NCI-H69 (cell line): ENCODE measurements around the gene MAF.

ENCODE experiments used
- DNase-seq: peaks from one replicate; lab custom pipeline; 2025; lab: John Stamatoyannopoulos, UW

Gene MAF

DNA sequence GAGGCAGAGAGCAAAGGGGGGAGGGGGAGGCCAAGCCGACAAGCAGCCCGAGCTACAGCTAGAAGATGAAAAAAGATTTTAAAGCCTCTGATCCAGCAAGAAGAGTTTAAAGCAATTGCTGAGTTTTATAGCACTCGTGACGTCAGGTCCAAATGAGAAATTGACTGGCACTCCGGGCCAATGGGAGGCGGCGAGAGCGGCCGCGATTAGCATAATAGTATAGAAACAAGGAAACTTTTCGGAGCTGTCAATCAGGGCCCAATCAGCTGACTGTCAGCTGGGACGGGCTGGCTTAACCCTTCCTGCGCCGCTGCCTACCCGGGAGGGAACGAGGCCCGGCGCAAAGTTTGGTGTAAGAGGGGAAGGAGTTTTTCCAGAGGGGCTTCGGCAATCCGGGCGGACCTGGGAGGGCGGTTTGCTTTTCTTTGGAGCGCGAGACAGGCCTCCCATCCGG is at the start of gene MAF:
MAF (minus strand) TSS at position 100 of the 454 bp plus-strand sequence. CDS start 835 bp downstream, outside the sequence.
- peak; percentile 70 for DNase-seq

DNA sequence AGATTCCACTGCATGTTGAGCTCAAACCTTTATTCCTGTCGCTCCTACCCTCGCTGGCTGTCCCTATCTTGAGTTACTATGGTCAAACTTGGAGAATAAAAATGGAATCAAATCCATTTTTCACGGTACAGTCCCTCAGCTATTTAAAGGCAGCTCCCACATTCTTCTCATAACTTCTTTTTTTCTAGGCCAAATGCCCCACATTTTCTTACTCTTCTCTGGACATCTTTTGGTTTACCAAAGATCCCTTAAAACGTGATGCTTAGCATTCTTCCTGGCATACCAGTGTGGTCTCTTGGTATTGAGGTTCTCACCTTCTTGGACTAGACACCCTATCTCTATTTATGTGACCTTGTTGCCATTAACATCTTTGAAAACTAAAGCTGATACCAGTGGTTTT is 48.3 kb upstream of the MAF start:
- no peak for DNase-seq

DNA sequence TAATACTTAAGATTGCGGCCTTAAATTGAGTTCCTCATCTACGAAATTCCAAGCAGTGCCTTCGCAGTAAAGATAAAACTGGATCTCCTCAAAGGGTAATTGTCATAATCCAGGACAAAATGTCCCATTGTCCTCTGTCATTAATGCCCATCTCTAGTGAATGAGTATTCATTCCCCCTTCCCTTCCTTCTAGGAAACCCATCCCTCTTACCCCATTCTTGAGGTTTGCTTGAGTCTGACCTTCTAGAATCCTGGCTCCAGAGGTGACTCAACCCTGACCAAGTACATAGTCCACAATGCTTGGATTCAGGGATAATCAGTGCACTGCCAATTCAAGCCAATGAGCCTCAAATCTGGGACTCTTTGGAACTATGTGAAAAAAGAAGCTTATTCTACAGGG is 47.0 kb upstream of the MAF start:
- no peak for DNase-seq

DNA sequence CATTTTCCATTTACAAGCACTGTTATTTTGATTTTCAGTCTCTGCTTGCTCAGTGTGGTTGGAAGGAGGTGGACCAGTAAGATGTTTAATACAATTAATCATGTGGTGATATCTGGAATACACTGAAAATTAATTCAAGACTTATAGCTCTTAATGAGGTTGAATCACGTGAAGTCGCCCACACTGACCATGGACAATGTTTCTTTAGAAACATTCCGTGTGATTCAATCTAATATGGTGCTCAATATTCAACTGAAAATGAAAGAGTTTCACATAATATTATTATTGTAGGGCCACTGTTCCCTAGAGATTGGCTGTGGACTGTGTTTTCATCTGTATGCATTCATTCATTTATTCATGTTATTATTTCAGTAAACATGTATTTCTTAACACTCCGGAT is 45.2 kb upstream of the MAF start:
- DNase-seq: no peak

DNA sequence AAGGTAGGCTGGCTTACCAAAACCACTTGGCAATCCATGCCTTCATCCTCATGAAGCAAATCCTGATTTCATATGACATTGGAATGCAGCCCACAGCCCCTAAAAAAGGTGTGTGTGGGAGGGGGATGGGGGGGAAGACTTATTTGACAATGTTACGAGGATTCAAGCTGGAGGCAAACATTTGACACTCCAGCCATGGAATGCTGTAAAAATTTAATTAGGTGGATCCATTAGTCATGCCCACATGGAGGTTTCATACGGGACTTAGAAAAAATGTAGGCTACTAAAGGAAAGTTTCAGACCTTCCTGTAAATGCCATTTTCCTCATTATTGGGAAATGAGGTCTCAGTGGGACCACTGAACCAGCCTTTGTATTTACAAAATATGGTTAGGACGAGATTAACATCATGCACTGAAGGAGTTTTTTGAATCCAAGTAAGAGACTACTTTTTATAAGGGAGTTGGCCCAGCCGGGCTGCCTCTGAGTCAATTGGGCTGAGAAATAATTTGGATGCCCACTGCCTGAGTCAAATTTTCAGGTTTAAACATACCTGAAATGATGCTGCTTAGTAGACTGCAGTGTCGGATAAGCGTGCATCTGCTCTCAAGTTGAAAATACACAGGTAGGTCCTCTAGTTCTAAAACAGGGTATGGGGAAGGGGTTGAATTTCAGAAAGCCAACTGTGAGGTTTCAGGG is 44.6 kb upstream of the MAF start:
- no peak for DNase-seq

DNA sequence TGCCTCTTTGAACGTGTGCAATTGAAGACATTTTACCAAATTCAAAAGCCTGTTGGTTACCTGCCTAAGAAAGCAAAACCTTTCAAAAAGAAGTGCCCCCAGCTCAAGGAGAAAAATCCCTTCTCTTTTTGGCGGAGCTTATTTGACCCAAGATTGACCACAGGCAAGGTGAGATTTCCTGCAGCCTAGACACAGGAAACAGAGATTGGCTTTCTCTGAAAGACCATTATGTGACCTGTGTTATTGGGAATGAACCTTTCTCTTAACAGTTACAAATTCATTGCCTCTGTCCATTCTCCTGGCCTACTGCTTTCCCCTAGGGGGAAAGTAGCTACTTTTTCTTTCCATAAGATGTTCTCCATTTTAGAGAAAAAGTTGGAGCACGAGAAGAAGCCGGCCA is 42.1 kb upstream of the MAF start:
- no peak for DNase-seq

DNA sequence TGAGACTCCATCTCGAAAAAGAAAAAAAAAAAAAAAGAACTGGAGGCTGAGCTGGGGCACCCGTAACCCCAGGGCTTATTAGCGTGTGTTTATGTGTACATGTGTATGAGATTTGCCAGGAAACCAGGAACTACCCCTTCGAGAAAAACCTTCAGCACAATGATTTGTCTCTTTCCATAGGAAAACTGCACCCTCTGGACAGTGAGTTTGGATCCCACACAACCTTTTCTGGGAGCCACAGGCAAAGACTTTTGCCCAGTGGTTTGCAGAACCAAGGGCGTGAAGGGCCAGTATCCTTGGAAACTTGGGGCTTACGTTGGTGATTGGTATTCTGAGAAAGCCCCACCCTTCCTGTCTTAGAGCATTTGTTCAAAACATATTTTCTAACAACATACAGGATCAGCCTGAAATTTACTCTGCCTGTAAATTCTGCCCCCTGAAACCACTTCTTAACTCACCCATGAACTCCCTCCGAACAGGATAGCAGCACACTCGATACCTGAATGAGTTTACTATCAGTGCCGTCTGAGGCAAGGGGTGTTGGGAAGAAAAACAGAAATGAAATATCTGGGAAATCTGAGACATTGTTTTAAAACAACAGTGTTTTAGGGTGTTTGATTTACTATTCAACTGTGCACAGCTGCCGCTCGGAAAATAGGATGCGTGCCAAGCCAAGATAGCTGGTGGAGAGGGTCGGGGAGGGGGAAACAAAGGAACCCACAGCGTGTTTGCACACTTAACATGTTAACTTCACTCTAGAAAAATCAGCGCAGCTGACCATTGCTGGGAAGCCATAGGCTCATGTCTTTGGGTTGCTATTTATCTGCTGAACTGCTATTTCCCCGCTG is 40.2 kb upstream of the MAF start:
- DNase-seq: peak; percentile 78

DNA sequence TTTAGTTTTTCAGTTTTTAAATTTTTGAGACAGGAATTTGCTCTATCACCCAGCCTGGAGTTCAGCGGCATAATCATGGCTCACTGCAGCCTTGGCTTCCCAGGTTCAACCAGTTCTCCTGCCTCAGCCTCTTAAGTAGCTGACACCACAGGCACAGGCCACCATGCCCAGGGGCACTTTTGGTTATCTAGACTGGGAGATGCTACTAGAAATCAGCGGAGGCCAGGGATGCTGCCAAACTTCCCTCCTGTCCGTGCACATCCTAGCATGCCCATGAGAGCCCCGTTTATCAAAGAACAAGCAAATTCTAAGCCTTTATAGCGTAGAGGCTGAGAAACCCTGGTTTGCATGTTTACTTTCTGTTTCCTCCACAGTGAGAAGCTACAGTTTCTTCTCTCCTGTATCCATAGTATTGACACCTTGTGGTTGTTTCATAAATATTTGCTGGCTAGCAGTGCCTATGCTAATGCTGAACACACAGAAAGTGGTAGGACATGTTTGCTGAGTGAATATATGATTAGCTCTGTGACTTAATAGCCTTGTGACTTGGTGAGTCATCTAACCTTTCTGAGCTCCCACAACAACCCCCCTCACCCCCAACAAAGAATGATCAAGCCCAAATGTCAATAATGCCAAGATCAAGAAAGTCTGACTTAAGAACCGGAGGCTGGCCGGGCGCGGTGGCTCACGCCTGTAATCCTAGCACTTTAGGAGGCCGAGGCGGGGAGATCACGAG is 39.2 kb upstream of the MAF start:
- DNase-seq: peak; percentile 14

DNA sequence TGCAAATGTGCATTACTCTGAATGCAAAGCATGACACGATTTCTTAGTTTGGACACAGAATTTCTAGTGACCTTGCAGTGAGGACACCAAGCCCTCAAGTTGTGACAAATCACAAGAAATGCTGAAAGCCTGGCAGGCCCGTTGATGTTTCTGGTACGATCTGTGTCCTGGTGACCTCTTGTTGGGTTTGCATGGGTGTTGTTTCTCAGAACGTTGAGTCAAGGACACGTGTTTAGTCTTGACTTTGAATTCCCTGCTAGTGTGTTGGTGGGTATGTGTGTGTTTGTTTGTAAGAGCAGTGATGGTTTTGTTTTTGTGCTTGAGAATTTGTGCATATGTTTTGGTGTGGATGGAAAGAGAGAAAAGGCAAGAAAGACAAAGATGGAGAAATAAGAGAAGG is 37.8 kb upstream of the MAF start:
- DNase-seq: no peak

DNA sequence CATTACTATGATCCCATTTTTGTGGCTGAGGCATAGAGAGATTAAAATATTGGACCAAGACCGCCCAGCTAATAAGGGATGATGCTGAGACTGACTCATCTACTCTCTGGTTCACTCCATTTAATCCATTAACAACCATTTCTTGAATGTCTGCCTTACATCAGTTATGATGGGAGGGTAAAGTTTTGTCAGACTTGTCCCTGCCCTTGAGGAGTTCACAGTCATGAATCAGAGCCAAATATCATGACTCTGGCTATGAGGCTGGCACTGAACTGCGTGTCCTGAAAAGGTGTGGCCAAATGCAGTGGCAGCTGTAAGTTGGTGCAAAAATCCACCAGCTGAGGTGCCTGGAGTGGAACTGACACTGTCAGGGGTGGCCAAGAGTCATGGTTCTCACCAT is 35.0 kb upstream of the MAF start:
- no peak for DNase-seq

DNA sequence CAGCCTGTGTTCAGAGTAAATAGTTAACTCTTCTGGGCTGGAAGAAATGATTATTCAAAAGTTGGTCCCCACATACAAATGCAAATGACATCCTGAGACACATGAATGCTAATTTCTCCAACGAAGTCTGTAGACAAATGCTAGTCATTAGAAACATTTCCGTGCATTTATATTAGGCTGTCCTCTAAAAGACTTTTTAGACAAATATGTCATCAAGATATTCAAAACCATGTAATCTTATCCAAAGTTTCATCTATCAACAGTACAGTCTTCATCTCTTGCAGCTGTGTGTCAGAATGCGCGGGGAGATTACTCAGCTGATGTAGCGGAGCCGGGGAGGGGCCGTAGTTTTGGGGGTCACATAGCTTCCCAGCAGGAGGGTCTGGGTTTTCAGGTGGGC is 33.8 kb upstream of the MAF start:
- DNase-seq: no peak

DNA sequence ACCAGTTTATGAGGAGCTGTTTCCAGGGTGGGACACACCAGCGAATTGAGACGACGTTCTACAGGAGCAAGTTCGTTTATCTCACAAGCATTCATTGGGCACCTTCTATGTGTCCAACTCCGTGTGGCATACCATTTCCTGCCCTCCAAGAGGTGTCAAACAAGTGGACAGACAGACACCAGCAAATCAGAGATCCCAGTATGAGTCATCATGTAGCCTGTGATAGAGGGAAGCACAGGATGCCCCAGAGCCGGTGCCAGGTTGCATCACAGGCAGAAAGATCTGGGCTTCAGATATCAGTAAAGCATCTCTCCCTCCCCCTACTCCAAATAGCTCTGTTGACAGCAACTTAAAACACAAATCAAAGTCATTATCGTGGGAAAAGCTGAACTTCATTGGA is 31.8 kb upstream of the MAF start:
- no peak for DNase-seq

DNA sequence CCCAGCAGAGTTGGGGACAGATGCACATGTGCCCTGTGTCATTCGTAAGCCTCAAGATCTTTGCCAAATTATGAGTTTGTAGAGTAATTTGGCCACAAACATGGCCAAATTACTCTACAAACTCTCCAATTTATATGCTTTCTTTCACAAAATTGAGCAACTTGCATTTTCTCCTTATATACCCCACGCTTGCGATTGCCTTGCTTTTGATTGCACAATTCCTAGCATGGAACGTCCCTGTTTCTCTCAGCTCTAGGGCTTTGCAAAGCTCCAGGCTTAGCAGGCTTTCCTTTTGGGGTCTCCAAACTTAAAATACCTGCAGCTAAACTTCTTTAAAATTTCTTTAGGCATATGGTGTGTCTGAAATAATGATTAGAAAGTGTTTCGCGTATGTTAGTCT is 28.5 kb upstream of the MAF start:
- no peak for DNase-seq

DNA sequence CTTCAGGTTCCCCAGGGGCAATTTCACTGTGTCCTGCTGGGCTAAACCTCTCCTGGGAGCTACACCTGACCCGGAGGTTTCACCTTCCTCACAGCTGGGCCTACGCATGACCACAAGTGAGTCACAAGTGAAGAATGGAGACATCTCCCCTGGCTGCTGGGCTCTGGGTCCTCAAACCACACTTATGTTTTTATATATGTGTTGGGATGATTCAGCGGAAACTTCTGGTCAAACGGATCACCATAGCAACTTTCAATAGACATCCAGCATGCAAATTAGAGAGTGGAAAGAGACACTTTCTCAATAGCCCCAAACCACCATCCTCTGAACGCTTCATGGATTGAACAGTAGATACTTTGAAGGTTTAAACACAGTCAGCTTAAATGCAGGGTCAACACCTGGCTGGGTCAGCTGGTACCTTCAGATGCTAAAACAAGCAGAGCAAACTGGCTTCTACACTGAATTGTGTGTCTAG is 28.0 kb upstream of the MAF start:
- no peak for DNase-seq

DNA sequence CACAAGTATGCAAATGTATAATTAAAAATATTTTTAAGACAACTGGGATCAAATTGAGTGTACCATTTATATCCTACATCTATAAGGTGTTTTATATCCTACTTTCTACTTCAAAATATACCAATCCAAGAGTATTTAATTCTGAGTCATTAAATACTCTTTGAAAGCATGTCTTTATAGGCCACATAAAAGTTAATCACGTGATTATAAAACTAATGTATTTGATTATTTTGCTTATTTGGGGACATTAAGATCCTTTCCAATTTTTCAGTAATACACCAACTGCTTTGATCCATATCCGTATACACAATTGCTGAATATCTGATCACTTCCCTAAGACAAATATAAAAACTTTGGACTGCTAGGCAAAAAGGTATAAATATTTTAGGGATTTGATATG is 26.6 kb upstream of the MAF start:
- DNase-seq: no peak

DNA sequence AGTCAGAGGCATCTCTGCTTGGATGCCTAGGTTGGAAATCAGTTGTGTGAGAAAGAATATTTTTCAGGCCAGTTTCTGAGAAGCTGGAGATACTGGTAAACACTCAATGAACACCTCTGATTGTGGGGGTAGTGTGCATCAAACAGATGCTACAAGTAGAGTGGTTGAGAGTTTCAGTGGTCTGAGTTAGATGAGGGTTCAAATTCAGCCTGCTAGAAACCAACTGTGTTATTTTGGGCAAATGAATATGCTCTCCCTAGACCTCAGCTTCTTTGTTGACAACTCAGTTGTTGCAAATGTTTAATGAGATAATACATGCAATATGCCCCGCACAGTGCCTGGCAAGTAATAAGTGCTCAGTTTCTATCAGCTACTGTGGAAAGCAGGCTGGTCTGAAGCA is 25.2 kb upstream of the MAF start:
- DNase-seq: no peak

DNA sequence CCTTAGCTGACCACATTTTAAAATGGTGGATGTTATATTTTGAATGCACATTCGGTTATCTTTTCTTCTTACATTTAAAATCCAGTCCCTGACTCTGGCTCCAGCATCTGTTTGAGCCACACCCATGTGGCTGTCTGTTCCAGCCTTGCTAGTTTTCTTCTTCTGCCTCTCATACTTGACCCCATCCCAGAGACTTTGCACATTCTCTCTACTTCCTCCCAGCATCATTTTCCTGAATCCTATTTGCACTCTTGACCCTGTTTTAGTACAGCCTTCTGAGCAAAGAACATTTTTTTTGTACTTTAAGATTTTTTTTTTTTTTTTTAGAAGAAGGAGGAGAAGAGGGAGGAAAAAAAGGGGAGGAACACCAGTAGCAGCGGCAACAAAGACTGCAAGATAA is 23.3 kb upstream of the MAF start:
- peak; percentile 2 for DNase-seq

DNA sequence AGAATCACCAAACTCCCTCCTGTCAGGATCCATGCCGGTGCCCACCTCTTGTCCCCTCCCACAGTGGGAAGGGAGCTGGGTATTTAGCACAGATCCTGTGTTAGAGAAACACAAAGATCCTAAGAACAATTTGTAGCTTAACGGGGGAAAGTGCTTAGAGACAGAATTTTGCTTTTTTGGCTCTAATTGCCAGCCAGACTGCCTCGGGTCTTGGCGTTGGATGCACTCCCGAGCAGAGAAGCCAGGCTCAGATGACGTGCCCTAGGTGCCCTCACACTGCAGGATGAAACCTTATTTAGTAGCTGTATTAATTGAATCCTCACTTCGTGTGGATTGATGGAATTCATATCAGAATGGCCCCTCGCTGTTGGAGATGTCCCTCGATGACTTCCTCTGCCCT is 22.5 kb upstream of the MAF start:
- DNase-seq: peak; percentile 1

DNA sequence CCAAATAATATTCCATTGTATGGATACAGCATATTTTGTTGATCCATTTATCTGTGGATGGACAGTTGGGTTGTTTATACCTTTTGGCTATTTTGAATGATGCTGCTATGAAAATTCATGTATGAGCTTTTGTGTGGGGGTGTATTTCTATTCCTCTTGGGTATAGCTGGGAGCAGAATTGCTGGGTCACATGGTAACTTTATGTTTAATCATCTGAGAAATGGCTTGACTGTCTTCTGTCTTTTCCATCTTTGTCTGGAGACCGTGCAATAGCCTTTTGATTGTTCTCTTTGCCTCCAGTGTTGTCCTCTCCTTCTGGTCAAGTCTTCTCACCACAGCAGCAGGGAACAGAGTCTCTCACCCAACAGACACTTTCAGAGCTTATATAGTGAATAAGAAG is 20.5 kb upstream of the MAF start:
- DNase-seq: no peak

DNA sequence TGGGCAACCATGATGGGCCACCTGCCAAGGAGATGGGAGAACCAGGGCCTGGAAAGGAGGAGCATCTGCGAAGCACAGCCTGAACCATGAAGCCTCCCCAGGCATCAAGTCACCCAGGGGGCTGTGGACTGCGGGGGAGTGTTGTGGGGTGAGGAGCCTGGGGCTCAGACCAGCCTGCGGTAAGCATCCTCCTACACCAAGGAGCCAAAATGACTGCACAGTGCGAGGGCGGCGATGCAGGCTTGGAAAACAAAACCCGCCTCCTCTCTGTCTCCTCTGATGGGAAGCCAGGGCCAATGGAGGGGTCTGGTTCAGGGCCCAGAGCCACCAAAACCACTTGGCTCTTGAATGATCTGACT is 18.1 kb upstream of the MAF start:
- no peak for DNase-seq

DNA sequence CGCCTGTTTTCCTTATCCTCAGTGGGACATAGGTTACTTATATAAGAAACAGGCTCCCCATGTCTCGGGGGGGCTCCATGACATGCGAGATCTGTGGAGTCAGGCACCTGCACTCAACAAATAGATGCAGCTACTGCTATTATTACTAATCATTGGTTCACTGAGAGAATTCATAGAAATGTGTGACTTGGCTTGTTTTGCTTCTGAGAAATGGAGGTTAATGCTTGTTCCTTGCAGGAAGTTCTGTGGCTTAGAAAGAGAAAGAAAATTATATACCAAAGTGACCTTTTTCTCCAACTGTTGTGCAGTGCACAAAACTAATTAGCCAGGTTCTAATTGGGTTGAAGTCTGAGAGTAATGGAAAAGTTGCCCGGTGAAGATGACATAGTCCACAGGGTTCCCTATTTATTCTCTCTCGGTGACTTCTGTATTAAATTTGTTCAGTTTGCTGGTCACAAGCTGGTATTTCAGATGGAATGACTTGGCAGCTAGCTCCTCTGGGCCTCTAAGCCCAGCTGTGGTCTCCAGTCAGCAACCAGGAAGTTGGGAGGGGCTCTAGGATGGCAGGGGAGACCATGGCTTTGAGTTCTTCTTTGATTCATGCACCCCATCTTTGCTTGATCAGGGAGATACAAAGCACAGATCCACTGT is 17.6 kb upstream of the MAF start:
- no peak for DNase-seq

DNA sequence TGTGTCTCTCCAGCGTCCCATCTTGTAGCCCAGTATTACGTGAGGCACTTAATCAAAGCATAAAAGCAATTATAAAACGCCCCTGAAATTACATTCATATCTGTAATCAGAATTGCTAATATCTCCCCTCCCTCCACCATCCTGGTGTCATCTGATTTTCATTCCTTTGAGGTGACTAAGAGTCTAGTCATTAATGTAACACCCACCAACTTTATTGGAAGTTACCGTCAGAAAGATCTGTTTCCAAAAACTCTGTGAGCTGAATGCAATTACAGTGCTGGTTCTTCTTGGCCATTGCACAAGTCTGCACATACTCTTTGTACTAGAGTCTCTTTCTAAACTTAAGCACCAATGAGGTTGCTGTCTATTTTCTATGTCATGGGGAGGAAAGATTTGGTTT is 12.5 kb upstream of the MAF start:
- no peak for DNase-seq
